GM12872 (cell line): ENCODE results near the gene SUGP2.

Experiments
- CTCF ChIP-seq: IDR thresholded peaks from 3 replicates; pipeline ENCODE4 v1.5.1; 2011; ENCODE audit warnings: low read depth, mild to moderate bottlenecking, low read length, moderate library complexity; ENCODE audit not compliant: insufficient read depth

Gene SUGP2

GRCh38 chr19:19057317-19057716 is 24.0 kb upstream of the SUGP2 start:
- TF ChIP-seq CTCF, result no peak

- TF ChIP-seq CTCF, result no peak
These were observed 23.4 kb upstream of the SUGP2 start for GRCh38 chr19:19056636-19057275.

GRCh38 chr19:19055701-19056100 is 22.4 kb upstream of the SUGP2 start:
- TF ChIP-seq CTCF, result no peak

GRCh38 chr19:19054939-19055440 is 21.7 kb upstream of the SUGP2 start:
- no peak for TF ChIP-seq CTCF

GRCh38 chr19:19054315-19054938 is 21.1 kb upstream of the SUGP2 start:
- TF ChIP-seq CTCF, result no peak

GRCh38 chr19:19053508-19054314 is 20.4 kb upstream of the SUGP2 start:
- TF ChIP-seq CTCF, result peak; percentile 82

GRCh38 chr19:19052921-19053320 is 19.6 kb upstream of the SUGP2 start:
- no peak for TF ChIP-seq CTCF
